ENCODE measurements around the gene GAS2L3. TPM values are rescaled to one million over a fixed set of nuclear protein-coding genes. Genes with fewer than 3 reads are reported as not detected.

The GAS2L3 gene
- total and polyA plus RNA-seq, 2 of the 8 experiments (the other 6 are each of a cell fraction or from before 2014, with no cell fraction given) = 2.1 to 19.3 TPM

DNA sequence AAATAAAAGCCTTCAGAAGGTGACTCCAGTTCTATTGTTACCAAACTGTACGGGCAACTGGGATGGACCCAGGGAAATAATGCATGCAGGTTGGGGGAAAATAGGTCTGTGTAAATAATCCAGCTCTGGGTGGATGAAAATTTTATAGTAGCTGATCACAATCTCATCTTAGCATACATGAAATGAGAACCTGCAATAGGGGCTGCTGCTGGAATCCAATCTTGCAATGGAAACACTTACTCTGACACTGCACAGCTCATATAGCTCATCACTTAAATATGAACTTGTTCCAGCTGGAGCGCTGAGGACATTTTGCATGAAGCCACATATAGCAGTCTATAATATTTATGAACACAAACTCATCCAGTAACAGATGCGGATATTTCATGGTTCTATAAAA is 40.1 kb upstream of the GAS2L3 start:
- Histone ChIP-seq H4K5ac (ENCODE audit: insufficient read length, low read depth, low read length) (no peak overlapping the region), H4K8ac (ENCODE audit: extremely low read depth, insufficient read depth, low read length) (no peak overlapping the region), H3K9me3 (ENCODE audit: insufficient read depth in 2 of 2, low read depth in 1 of 2, low read length in 1 of 2) (no peaks in the 10 kb centered on the region), H3K18ac (ENCODE audit: extremely low read depth, low read length) (no peak overlapping the region), H2BK120ac (replicated peaks; ENCODE audit: low read depth, low read length) (no peak overlapping the region), H2AFZ (ENCODE audit: low read length) (no peak overlapping the region), H2AK5ac (ENCODE audit: low read depth, low read length) (no peak overlapping the region), H3K56ac (replicated peaks; ENCODE audit: insufficient read length, low read depth, low read length) (no peak overlapping the region), H4K91ac (replicated peaks; ENCODE audit: insufficient read length, low read length) (no peak overlapping the region), H3K79me2 (ENCODE audit: control insufficient read depth in 1 of 2, insufficient read depth in 2 of 2, low read length in 2 of 2) (no peaks in the 10 kb centered on the region), H3K27ac (ENCODE audit: low read depth, low read length) (no peak overlapping the region), H3K4me2 (ENCODE audit: insufficient read depth in 1 of 2, low read depth in 2 of 2, low read length in 2 of 2) (no peak overlapping the region), H2BK15ac (ENCODE audit: low read length) (no peak overlapping the region), H3K14ac (ENCODE audit: insufficient read length) (no peak overlapping the region), H3K9ac (replicated peaks in 1 of 4; ENCODE audit: extremely low read depth in 1 of 4, low read depth in 3 of 4, low read length in 3 of 4) (no peak overlapping the region), H3K4ac (replicated peaks; ENCODE audit: insufficient read length, low read depth, low read length) (no peak overlapping the region), H3K4me3 (ENCODE audit: extremely low read depth in 1 of 4, insufficient read depth in 2 of 4, low read depth in 3 of 4, low read length in 4 of 4) (no peak overlapping the region), H3K4me1 (replicated peaks in 1 of 4; ENCODE audit: control insufficient read depth in 3 of 4, insufficient read depth in 4 of 4, low read length in 3 of 4) (peaks cover 0 to 2% (median 0%) of the 10 kb centered on the region in 4 experiments; a peak in 1 of 7 replicates), H3K27me3 (replicated peaks in 1 of 4; ENCODE audit: control insufficient read depth in 3 of 4, extremely low read depth in 1 of 4, insufficient read depth in 3 of 4, low read length in 3 of 4) (no peaks in the 10 kb centered on the region), H2BK20ac (ENCODE audit: low read length) (no peak overlapping the region), H3K23ac (ENCODE audit: insufficient read length) (no peak overlapping the region), H2BK5ac (ENCODE audit: low read depth, low read length) (no peak overlapping the region), H3K36me3 (ENCODE audit: control insufficient read depth in 2 of 4, insufficient read depth in 4 of 4, low read length in 3 of 4) (no peaks in the 10 kb centered on the region), H3K23me2 (ENCODE audit: low read depth, low read length) (no peaks in the 10 kb centered on the region), H2BK12ac (ENCODE audit: low read depth, low read length) (no peak overlapping the region), H4K20me1 (replicated peaks in 1 of 2; ENCODE audit: control insufficient read depth in 1 of 2, insufficient read depth in 2 of 2, low read length in 2 of 2) (no peaks in the 10 kb centered on the region), H3K79me1 (ENCODE audit: low read depth, low read length) (no peaks in the 10 kb centered on the region)
- CTCF ChIA-PET (ENCODE audit: partially characterized antibody) = interaction anchor here (0.6 to 1.0 kb wide), 3 partner anchors 150 to 405 kb away, joined by 3 read pairs; no protein-coding TSS in a partner anchor
- POLR2A ChIA-PET (ENCODE audit: partially characterized antibody) = no interaction called here
- no peak for DNase-seq (ENCODE audit: low read depth in 1 of 2, low spot score in 2 of 2)
- 95% methylated on average over 3 of the region's 3 CpGs; no CpG with 5 or more reads in 1 of the 2 experiments for WGBS, 2 experiments (ENCODE audit: extremely low coverage in 1 of 2, insufficient coverage in 1 of 2, insufficient read length in 1 of 2, insufficient replicate concordance in 2 of 2, low coverage in 1 of 2, low lambda C conversion rate in 2 of 2, missing lambda C conversion rate in 1 of 2)
- FAIRE-seq = no peak
- TF ChIP-seq HDAC6 (IDR thresholded peaks at IDR 0.05; ENCODE audit: low read depth, low read length) (no peak), SP4 (IDR thresholded peaks at IDR 0.05; ENCODE audit: low read length) (no peak), SP1 (IDR thresholded peaks at IDR 0.05; ENCODE audit: low read depth, low read length) (no peak), SUZ12 (IDR thresholded peaks at IDR 0.05; ENCODE audit: low read length) (no peak), POLR2AphosphoS5 (IDR thresholded peaks at IDR 0.05; ENCODE audit: low read depth, low read length) (no peak), SIX5 (IDR thresholded peaks at IDR 0.05; ENCODE audit: low read depth, low read length) (no peak), POU5F1 (IDR thresholded peaks at IDR 0.05; ENCODE audit: low read depth, low read length) (no peak), BACH1 (IDR thresholded peaks at IDR 0.05; ENCODE audit: low read length) (no peak), MAFK (IDR thresholded peaks at IDR 0.05; ENCODE audit: low read depth, low read length) (no peak), TAF7 (optimal IDR thresholded peaks at IDR 0.05; ENCODE audit: borderline replicate concordance, low read depth, low read length) (no peak), KDM5A (IDR thresholded peaks at IDR 0.05; ENCODE audit: low read length) (no peak), SP2 (IDR thresholded peaks at IDR 0.05; ENCODE audit: low read length) (no peak), SRF (IDR thresholded peaks at IDR 0.05; ENCODE audit: low read depth, low read length) (no peak), BRCA1 (IDR thresholded peaks at IDR 0.05; ENCODE audit: low read depth, low read length) (no peak)
- TF ChIP-seq, protein P1, sequence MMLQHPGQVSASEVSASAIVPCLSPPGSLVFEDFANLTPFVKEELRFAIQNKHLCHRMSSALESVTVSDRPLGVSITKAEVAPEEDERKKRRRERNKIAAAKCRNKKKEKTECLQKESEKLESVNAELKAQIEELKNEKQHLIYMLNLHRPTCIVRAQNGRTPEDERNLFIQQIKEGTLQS (IDR thresholded peaks at IDR 0.05; ENCODE audit: insufficient read depth, low read depth, low read length) = no peak
